IMR-90 (cell line): ENCODE measurements around the gene RCE1. TPM values are rescaled to one million over a fixed set of nuclear protein-coding genes. Genes with fewer than 3 reads are reported as not detected.

Experiments used
- ATAC-seq: fragments of 200-7000 bp; cut with Tn5 transposase; 2 replicates; pipeline ENCODE4 v1.9.1; 2020; ENCODE audit warnings: low read depth, mild to moderate bottlenecking, moderate library complexity
- BruUV-seq: library from RNA; stranded (reverse); fragments of 400-500 nt; replicated peaks from 2 replicates; lab custom pipeline; 2021; lab: Mats Ljungman, UMichigan
- CTCF ChIA-PET: fragments of 300-600 bp; formaldehyde crosslinking; extraction: SDS; loops from one replicate; lab custom pipeline; 2021; ENCODE audit warnings: antibody characterized with exemption; lab: Yijun Ruan, JAX
- POLR2A ChIA-PET: fragments of 300-600 bp; sonication (Branson Sonifier 250); formaldehyde crosslinking; loops from one replicate; lab custom pipeline; 2022; ENCODE audit warnings: antibody characterized with exemption; ENCODE audit not compliant: unreplicated experiment; lab: Charles Lee
- DNase-seq: peaks from one replicate; pipeline ENCODE4 v3.0.0; 2013
- H2AFZ ChIP-seq: replicated peaks from 2 replicates; pipeline ENCODE3; 2013; ENCODE audit warnings: low read length, mild to moderate bottlenecking; ENCODE audit not compliant: poor library complexity
- H2AK5ac ChIP-seq: 2 replicates; pipeline ENCODE4 v1.6.1; 2013; ENCODE audit warnings: low read depth, low read length, inconsistent platforms
- H2AK9ac ChIP-seq: replicated peaks from 2 replicates; pipeline ENCODE3; 2013; ENCODE audit warnings: mild to moderate bottlenecking, low read depth, low read length, moderate library complexity; ENCODE audit not compliant: poor library complexity
- H2BK120ac ChIP-seq: 2 replicates; pipeline ENCODE4 v1.6.1; 2013; ENCODE audit warnings: low read depth, low read length, inconsistent platforms
- H2BK15ac ChIP-seq: 3 replicates; pipeline ENCODE4 v1.6.1; 2013; ENCODE audit warnings: low read depth, low read length, inconsistent platforms
- H2BK20ac ChIP-seq: 2 replicates; pipeline ENCODE4 v1.6.1; 2013; ENCODE audit warnings: low read depth, mild to moderate bottlenecking, inconsistent platforms, low read length, moderate library complexity
- H2BK5ac ChIP-seq: 2 replicates; pipeline ENCODE4 v1.6.1; 2013; ENCODE audit warnings: mild to moderate bottlenecking, low read depth, low read length, inconsistent platforms; ENCODE audit not compliant: poor library complexity, severe bottlenecking
- H3K14ac ChIP-seq: replicated peaks from 2 replicates; pipeline ENCODE4 v1.6.1; 2013; ENCODE audit warnings: low read depth, low read length, inconsistent platforms
- H3K18ac ChIP-seq: 2 replicates; pipeline ENCODE4 v1.6.1; 2013; ENCODE audit warnings: low read depth, low read length, control low read depth
- H3K23ac ChIP-seq: 2 replicates; pipeline ENCODE4 v1.6.1; 2013; ENCODE audit warnings: low read depth, low read length, inconsistent platforms
- H3K27ac ChIP-seq: 2 replicates; pipeline ENCODE4 v1.5.1; 2013; ENCODE audit warnings: mild to moderate bottlenecking, control low read depth, low read length; ENCODE audit not compliant: insufficient read depth
- H3K27me3 ChIP-seq: 2 replicates; pipeline ENCODE4 v1.6.1; 2013; ENCODE audit warnings: low read length; ENCODE audit not compliant: control insufficient read depth, insufficient read depth
- H3K36me3 ChIP-seq: 2 replicates; pipeline ENCODE4 v1.6.1; 2013; ENCODE audit warnings: low read length, mixed read lengths; ENCODE audit not compliant: control insufficient read depth, insufficient read depth
- H3K4ac ChIP-seq: 2 replicates; pipeline ENCODE4 v1.6.1; 2013; ENCODE audit warnings: low read depth, low read length, inconsistent platforms
- H3K4me1 ChIP-seq: 2 replicates; pipeline ENCODE4 v1.6.1; 2013; ENCODE audit warnings: low read length, mixed read lengths; ENCODE audit not compliant: control insufficient read depth, insufficient read depth
- H3K4me2 ChIP-seq: 2 replicates; pipeline ENCODE4 v1.6.1; 2013; ENCODE audit warnings: low read depth, mild to moderate bottlenecking, control low read depth, low read length, moderate library complexity
- H3K4me3 ChIP-seq: 2 replicates; pipeline ENCODE4 v1.5.1; 2013; ENCODE audit warnings: low read depth, mild to moderate bottlenecking, control low read depth, low read length, moderate library complexity; ENCODE audit not compliant: insufficient read depth
- H3K56ac ChIP-seq: 2 replicates; pipeline ENCODE4 v1.6.1; 2013; ENCODE audit warnings: low read length, inconsistent platforms; ENCODE audit not compliant: insufficient read depth; ENCODE audit errors: extremely low read depth
- H3K79me1 ChIP-seq, 2 experiments: 2 replicates each; pipeline ENCODE4 v1.6.1; 2013; ENCODE audit warnings: low read length in 2 of 2, inconsistent platforms in 1 of 2, low read depth in 1 of 2
- H3K9ac ChIP-seq: 2 replicates; pipeline ENCODE4 v1.6.1; 2013; ENCODE audit warnings: low read depth, low read length, control low read depth
- H3K9me1 ChIP-seq: 2 replicates; pipeline ENCODE4 v1.6.1; 2013; ENCODE audit warnings: low read length, inconsistent platforms; ENCODE audit not compliant: insufficient read depth
- H3K9me3 ChIP-seq: 2 replicates; pipeline ENCODE4 v1.6.1; 2013; ENCODE audit warnings: low read length; ENCODE audit not compliant: control insufficient read depth, insufficient read depth
- H4K20me1 ChIP-seq: 2 replicates; pipeline ENCODE4 v1.6.1; 2013; ENCODE audit warnings: low read length, inconsistent platforms; ENCODE audit not compliant: insufficient read depth
- H4K5ac ChIP-seq: 2 replicates; pipeline ENCODE4 v1.6.1; 2013; ENCODE audit warnings: mild to moderate bottlenecking, low read depth, low read length, control low read depth
- H4K8ac ChIP-seq, 2 experiments: 2 replicates each; pipeline ENCODE4 v1.6.1; 2013; ENCODE audit warnings: low read depth in 2 of 2, low read length in 2 of 2, control low read depth in 1 of 2, inconsistent platforms in 1 of 2
- H4K91ac ChIP-seq: 2 replicates; pipeline ENCODE4 v1.6.1; 2013; ENCODE audit warnings: low read depth, low read length, inconsistent platforms; ENCODE audit not compliant: insufficient read depth
- MAFK ChIP-seq: IDR thresholded peaks from 2 replicates; pipeline ENCODE4 v1.6.1; 2012; ENCODE audit warnings: low read depth, low read length, improper control_type of control experiment
- POLR2A ChIP-seq: IDR thresholded peaks from 2 replicates; pipeline ENCODE4 v1.6.1; 2012; ENCODE audit warnings: mild to moderate bottlenecking, low read depth, low read length
- RFX5 ChIP-seq: IDR thresholded peaks from 2 replicates; pipeline ENCODE4 v1.8.0; 2012; ENCODE audit warnings: low read depth, mild to moderate bottlenecking, low read length, moderate library complexity
- WGBS, 2 experiments: methylation state at CpG; one replicate each; pipeline versions ENCODE4 v1.1.5 to v1.1.7; 2013; ENCODE audit warnings: missing lambda C conversion rate in 2 of 2; ENCODE audit not compliant: insufficient read length in 1 of 2; ENCODE audit errors: extremely low coverage in 2 of 2; 5-methylcytosine and 5-hydroxymethylcytosine counted together
- dilution Hi-C: fragments of 300-500 bp; cut with HindIII; formaldehyde crosslinking; loops from one replicate; pipeline ENCODE4 v1.14.3; 2018; ENCODE audit warnings: low sequenced_read_pairs; ENCODE audit not compliant: unreplicated experiment
- in situ Hi-C: fragments of 300-500 bp; cut with MboI; formaldehyde crosslinking; loops from 3 replicates; pipeline ENCODE4 v1.14.3; 2019; ENCODE audit warnings: low sequenced_read_pairs, inconsistent platforms, mixed read lengths
- intact Hi-C: fragments of 100-400 bp; cut with micrococcal nuclease; formaldehyde crosslinking; loops from 2 replicates; pipeline ENCODE4 v1.10.0; 2022
- polyA plus RNA-seq, 3 experiments: library from polyadenylated mRNA; depleted of rRNA; stranded (reverse); fragments of >200 nt; gene quantifications; 2 replicates each; pipeline ENCODE4 v1.2.3, GENCODE V29; 2012; ENCODE audit warnings: low replicate concordance in 1 of 3
- total RNA-seq: library from RNA; depleted of rRNA; stranded (reverse); fragments of >200 nt; gene quantifications from 2 replicates; pipeline ENCODE4 v1.2.3, GENCODE V29; 2012
- TF ChIP-seq, protein P1 (sequence below): fragments of 150-350 bp; IDR thresholded peaks from 2 replicates; pipeline ENCODE4 v1.6.1; 2017; ENCODE audit warnings: mild to moderate bottlenecking, antibody characterized with exemption, low read length, low read depth
- TF ChIP-seq, protein P2 (sequence below): fragments of 150-350 bp; IDR thresholded peaks from 2 replicates; pipeline ENCODE4 v1.6.1; 2016; ENCODE audit warnings: low read depth, mild to moderate bottlenecking, low read length, moderate library complexity, borderline replicate concordance
- TF ChIP-seq, protein P3 (sequence below): conservative IDR thresholded peaks from 2 replicates; pipeline ENCODE4 v1.5.1; 2012; ENCODE audit warnings: mild to moderate bottlenecking, low read depth, low read length, improper control_type of control experiment

RCE1 gene
- total and polyA plus RNA-seq, 2 of the 4 experiments (the other 2 are of a cell fraction) = 6.6 to 19.4 TPM

DNA sequence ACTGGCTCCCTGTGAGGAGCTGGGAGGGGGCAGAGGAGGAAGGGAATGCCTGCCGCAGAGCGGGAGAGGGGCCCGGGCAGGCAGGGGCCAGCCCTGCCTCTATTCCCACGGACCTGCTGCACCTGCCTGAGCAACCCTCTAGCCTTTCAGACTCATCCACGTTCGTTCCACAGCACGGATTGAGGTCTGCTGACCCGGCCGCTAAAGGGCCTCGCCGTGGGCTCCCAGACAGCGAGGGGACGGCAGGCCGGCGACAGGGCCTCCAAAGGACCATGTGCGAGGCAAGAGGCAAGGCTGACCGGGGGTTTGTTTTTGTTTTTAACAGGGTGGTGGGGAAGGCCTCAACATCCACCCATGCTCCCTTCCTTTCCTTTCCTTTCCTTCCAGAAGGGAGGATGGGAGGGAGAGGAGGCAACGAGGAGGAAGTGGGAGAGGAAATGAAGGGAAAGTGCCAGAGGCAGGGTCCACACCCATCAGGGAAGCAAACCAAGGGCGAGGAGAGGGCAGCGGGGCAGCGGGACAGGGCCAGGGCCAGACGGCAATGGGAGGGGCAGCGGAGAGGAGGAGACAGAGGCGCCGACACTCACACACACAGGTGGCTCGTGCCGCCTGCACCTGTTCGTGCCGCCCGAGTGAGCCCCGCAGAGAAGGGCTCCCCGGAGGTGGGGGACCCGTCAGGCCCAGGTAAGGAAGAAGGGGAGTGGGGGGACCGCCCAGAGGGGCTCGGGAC is 21.1 kb downstream of the RCE1 start (continued):
- TF ChIP-seq POLR2A = no peak

DNA sequence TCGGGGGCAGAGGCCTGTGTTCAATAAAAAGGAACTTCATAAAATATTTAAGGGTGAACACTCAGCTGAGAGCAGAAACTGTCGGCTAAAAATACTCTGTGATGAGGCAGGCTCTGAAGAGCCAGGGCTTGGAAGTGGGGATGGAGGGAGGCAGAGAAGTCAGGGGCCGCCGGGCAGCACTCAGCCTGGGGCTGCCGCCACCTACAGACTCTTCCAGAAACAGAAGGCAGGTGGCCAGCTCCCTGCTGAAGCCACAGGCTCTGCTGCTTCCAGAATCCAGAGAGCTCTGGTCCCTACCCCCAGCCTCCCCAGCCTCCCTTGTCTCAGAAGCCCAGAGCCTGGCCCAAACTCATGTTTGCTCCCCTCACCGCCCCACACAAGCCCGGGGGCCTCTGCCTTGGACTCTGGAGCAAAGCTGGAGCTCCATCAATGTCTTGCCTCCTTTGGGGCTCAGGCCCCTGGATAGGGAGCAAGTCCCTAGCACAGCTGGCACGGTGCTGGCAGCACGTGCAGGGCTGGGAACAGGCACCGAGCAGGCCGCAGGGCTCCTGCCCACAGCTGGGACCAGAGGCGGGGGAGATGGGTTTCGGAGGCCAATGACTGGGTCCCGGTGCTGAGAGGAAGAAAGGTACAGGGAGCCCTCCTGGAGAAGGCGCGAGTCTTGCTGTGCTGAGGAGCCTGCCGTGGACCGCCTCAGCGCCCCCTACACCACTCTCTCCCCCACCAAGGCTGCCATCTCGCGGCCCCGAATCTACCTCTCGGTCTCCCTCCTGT is 21.9 kb downstream of the RCE1 start:
- Histone ChIP-seq H2AK5ac (no peak overlapping the region), H2BK15ac (no peak overlapping the region), H2AK9ac (no peak overlapping the region), H3K27ac (no peak overlapping the region), H3K36me3 (peaks cover 51% of the 10 kb centered on the region; the same call in 1 of the 2 replicates), H3K4me1 (peaks cover 2% of the 10 kb centered on the region; the same call in 1 of the 2 replicates), H4K8ac (no peak overlapping the region), H3K27me3 (no peaks in the 10 kb centered on the region), H3K56ac (no peak overlapping the region), H3K14ac (no peak overlapping the region), H3K9me3 (no peaks in the 10 kb centered on the region), H3K4me2 (no peak overlapping the region), H4K91ac (no peak overlapping the region), H3K4ac (no peak overlapping the region), H4K20me1 (peaks cover 6% of the 10 kb centered on the region; the same call in 1 of the 2 replicates), H2BK5ac (no peak overlapping the region), H3K9ac (no peak overlapping the region), H2AFZ (no peak overlapping the region), H3K79me1 (no peaks in the 10 kb centered on the region; a peak in 1 of 4 replicates), H3K23ac (no peak overlapping the region), H3K4me3 (no peak overlapping the region), H3K18ac (no peak overlapping the region), H3K9me1 (no peaks in the 10 kb centered on the region), H2BK20ac (no peak overlapping the region), H4K5ac (no peak overlapping the region), H2BK120ac (no peak overlapping the region)
- ATAC-seq (no peak), DNase-seq (no peak)
- POLR2A ChIA-PET = no interaction called here
- TF ChIP-seq, protein P1, sequence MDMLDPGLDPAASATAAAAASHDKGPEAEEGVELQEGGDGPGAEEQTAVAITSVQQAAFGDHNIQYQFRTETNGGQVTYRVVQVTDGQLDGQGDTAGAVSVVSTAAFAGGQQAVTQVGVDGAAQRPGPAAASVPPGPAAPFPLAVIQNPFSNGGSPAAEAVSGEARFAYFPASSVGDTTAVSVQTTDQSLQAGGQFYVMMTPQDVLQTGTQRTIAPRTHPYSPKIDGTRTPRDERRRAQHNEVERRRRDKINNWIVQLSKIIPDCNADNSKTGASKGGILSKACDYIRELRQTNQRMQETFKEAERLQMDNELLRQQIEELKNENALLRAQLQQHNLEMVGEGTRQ = no peak
- TF ChIP-seq, protein P2, sequence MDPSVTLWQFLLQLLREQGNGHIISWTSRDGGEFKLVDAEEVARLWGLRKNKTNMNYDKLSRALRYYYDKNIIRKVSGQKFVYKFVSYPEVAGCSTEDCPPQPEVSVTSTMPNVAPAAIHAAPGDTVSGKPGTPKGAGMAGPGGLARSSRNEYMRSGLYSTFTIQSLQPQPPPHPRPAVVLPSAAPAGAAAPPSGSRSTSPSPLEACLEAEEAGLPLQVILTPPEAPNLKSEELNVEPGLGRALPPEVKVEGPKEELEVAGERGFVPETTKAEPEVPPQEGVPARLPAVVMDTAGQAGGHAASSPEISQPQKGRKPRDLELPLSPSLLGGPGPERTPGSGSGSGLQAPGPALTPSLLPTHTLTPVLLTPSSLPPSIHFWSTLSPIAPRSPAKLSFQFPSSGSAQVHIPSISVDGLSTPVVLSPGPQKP = no peak
- TF ChIP-seq MAFK (no peak), RFX5 (no peak), POLR2A (no peak)
- TF ChIP-seq, protein P3, sequence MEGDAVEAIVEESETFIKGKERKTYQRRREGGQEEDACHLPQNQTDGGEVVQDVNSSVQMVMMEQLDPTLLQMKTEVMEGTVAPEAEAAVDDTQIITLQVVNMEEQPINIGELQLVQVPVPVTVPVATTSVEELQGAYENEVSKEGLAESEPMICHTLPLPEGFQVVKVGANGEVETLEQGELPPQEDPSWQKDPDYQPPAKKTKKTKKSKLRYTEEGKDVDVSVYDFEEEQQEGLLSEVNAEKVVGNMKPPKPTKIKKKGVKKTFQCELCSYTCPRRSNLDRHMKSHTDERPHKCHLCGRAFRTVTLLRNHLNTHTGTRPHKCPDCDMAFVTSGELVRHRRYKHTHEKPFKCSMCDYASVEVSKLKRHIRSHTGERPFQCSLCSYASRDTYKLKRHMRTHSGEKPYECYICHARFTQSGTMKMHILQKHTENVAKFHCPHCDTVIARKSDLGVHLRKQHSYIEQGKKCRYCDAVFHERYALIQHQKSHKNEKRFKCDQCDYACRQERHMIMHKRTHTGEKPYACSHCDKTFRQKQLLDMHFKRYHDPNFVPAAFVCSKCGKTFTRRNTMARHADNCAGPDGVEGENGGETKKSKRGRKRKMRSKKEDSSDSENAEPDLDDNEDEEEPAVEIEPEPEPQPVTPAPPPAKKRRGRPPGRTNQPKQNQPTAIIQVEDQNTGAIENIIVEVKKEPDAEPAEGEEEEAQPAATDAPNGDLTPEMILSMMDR = no peak
- in situ Hi-C loops = no loop called here
- CTCF ChIA-PET = no interaction called here
- intact Hi-C loops = no loop called here
- 79% methylated on average over 5 of the region's 23 CpGs; no CpG with 5 or more reads in 1 of the 2 experiments for WGBS, 2 experiments
- dilution Hi-C loops = no loop called here
- no TSS peak for BruUV-seq
